ENCODE results near the gene MAP3K20.
"Not testable (repeated sequence)": the region's sequence is repeated elsewhere in the genome, so short reads cannot be mapped to it uniquely, and the experiment has no call there.

MAP3K20 gene

DNA sequence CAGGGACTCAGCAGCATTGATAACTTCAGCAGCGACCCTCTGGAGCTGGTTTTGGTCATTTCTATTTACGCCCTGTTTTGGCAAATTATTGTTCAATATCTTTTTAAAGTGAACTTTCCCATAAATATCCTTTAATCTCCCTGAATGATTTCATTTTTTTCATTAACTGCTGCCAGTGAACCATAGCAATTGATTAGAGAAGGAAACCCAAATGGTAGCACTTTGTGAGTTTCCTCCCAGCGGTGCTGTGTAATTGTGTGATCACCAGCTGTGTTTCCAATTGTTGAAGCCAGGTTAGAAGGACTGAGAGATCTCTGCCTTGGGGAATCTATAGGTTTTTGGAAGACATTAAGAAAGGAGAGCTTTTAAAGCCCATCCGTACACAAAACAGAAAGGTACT, 16.3 kb downstream of the MAP3K20 start:
- no peak for TF ChIP-seq CTCF (IDR thresholded peaks at IDR 0.05; ENCODE audit: low read depth, low read length, missing control alignments)
- in situ Hi-C loops (cut with HindIII; ENCODE audit: low pct_ligation_motif_present, low sequenced_read_pairs), result no loop called here
- H3K27ac ChIP-seq, result no peak overlapping the region
- H3K27me3 ChIP-seq (replicated peaks), result no peaks in the 10 kb centered on the region
- peaks cover 2% of the 10 kb centered on the region for H3K36me3 ChIP-seq (replicated peaks)
- H3K4me3 ChIP-seq (ENCODE audit: low read depth, low read length), result no peak overlapping the region
- no peak for DNase-seq

- in situ Hi-C loops (cut with HindIII; ENCODE audit: low pct_ligation_motif_present, low sequenced_read_pairs), result no loop called here
- no peaks in the 10 kb centered on the region for H3K27me3 ChIP-seq (replicated peaks)
- peaks cover 3% of the 10 kb centered on the region for H3K36me3 ChIP-seq (replicated peaks)
- DNase-seq, result no peak
- H3K27ac ChIP-seq, result no peak overlapping the region
- no peak for TF ChIP-seq CTCF (IDR thresholded peaks at IDR 0.05; ENCODE audit: low read depth, low read length, missing control alignments)
- H3K4me3 ChIP-seq (ENCODE audit: low read depth, low read length), result no peak overlapping the region
Observed at GRCh38 chr2:173092844-173093402, 17.3 kb downstream of the MAP3K20 start.

DNA sequence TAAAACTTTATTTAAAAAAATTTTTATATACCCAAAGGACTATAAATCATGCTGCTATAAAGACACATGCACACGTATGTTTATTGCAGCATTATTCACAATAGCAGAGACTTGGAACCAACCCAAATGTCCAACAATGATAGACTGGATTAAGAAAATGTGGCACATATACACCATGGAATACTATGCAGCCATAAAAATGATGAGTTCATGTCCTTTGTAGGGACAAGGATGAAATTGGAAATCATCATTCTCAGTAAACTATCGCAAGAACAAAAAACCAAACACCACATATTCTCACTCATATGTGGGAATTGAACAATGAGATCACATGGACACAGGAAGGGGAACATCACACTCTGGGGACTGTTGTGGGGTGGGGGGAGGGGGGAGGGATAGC, 18.0 kb downstream of the MAP3K20 start:
- H3K27ac ChIP-seq; H3K4me3 ChIP-seq (ENCODE audit: low read depth, low read length); in situ Hi-C loops (cut with HindIII; ENCODE audit: low pct_ligation_motif_present, low sequenced_read_pairs); H3K27me3 ChIP-seq (replicated peaks); DNase-seq; H3K36me3 ChIP-seq (replicated peaks): not testable (repeated sequence)

DNA sequence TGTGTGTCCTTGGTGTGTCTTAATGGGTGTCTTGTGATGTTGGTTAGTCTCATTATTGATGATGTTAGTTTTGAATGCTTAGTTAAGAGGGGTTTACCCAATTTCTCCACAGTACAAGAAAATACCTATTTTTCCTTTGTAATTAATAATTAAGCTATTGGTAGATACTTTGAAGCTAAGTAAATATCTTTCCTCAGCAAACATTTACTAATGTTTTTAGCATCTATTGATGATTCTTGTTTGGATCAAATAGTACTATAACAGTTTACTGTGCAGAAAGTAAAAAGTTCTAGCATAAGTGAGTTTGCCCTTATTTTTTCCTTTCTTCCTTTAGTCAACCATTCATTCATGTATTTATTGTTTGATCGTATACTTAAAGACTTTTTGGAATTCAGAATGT, 19.1 kb downstream of the MAP3K20 start:
- Histone ChIP-seq H3K27ac (no peak overlapping the region), H3K36me3 (replicated peaks) (peaks cover 3% of the 10 kb centered on the region), H3K4me3 (ENCODE audit: low read depth, low read length) (no peak overlapping the region), H3K27me3 (replicated peaks) (no peaks in the 10 kb centered on the region)
- in situ Hi-C loops (cut with HindIII; ENCODE audit: low pct_ligation_motif_present, low sequenced_read_pairs), result no loop called here
- DNase-seq, result no peak
- no peak for TF ChIP-seq CTCF (IDR thresholded peaks at IDR 0.05; ENCODE audit: low read depth, low read length, missing control alignments)

- peaks cover 3% of the 10 kb centered on the region for H3K36me3 ChIP-seq (replicated peaks)
Observed at GRCh38 chr2:173095356-173095755, 19.7 kb downstream of the MAP3K20 start.

DNA sequence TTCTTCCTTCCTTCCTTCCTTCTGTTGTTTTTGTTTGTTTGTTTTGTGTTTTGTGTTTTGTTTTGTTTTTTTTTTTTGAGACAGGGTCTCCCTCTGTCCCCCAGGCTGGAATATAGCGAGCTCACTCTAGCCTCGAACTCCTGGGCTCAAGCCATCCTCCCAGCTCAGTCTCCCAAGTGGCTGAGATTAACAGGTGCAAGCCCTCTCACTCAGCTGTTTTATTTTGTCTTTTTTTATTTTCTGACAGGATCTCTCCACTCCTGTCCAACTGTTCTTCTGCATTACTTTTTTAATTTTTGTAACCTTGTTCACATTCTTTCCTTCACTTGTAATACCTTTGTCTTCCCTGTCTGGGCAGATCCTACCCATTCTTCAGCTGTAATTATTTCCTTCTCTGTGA, 23.6 kb downstream of the MAP3K20 start:
- Histone ChIP-seq H3K27me3 (replicated peaks) (no peaks in the 10 kb centered on the region), H3K27ac (no peak overlapping the region), H3K4me3 (ENCODE audit: low read depth, low read length) (no peak overlapping the region), H3K36me3 (replicated peaks) (peaks cover 3% of the 10 kb centered on the region)
- TF ChIP-seq CTCF (IDR thresholded peaks at IDR 0.05; ENCODE audit: low read depth, low read length, missing control alignments), result no peak
- no peak for DNase-seq
- in situ Hi-C loops (cut with HindIII; ENCODE audit: low pct_ligation_motif_present, low sequenced_read_pairs), result no loop called here

More at GRCh38 chr2:173095356-173095755, 19.7 kb downstream of the MAP3K20 start:
- in situ Hi-C loops (cut with HindIII; ENCODE audit: low pct_ligation_motif_present, low sequenced_read_pairs), result no loop called here
- Histone ChIP-seq H3K4me3 (ENCODE audit: low read depth, low read length) (no peak overlapping the region), H3K27me3 (replicated peaks) (no peaks in the 10 kb centered on the region), H3K27ac (no peak overlapping the region)
- TF ChIP-seq CTCF (IDR thresholded peaks at IDR 0.05; ENCODE audit: low read depth, low read length, missing control alignments), result no peak
- no peak for DNase-seq

Measured in brain microvascular endothelial cell (primary cell).